Smooth muscle cell (in vitro differentiated cells): Measurements from ENCODE around the gene SPATA13. TPM values are rescaled to one million over a fixed set of nuclear protein-coding genes. Genes with fewer than 3 reads are reported as not detected.
"Not testable (repeated sequence)": the region's sequence is repeated elsewhere in the genome, so short reads cannot be mapped to it uniquely, and the experiment has no call there.

Source experiments
- DNase-seq: peaks from one replicate; lab custom pipeline; 2025; ENCODE audit not compliant: unreplicated experiment; lab: John Stamatoyannopoulos, UW
- H2AFZ ChIP-seq: fragments of 200-600 bp; sonication (generic); 2 replicates; pipeline ENCODE4 v1.6.0; 2016; ENCODE audit warnings: antibody characterized with exemption, low read depth, mild to moderate bottlenecking
- H3F3A ChIP-seq: fragments of 200-600 bp; sonication (generic); 2 replicates; pipeline ENCODE4 v1.6.0; 2017; ENCODE audit warnings: antibody characterized with exemption, low read depth
- H3K27ac ChIP-seq: fragments of 200-600 bp; sonication (generic); 2 replicates; pipeline ENCODE4 v1.5.1; 2016; ENCODE audit warnings: low read depth, mild to moderate bottlenecking
- H3K27me3 ChIP-seq: fragments of 200-600 bp; sonication (generic); 2 replicates; pipeline ENCODE4 v1.6.1; 2016; ENCODE audit warnings: low read depth, mild to moderate bottlenecking
- H3K36me3 ChIP-seq: fragments of 200-600 bp; sonication (generic); 2 replicates; pipeline ENCODE4 v1.5.1; 2016; ENCODE audit warnings: low read depth
- H3K4me1 ChIP-seq: fragments of 200-600 bp; sonication (generic); 2 replicates; pipeline ENCODE4 v1.5.1; 2016; ENCODE audit warnings: low read depth
- H3K4me2 ChIP-seq: fragments of 200-600 bp; sonication (generic); 2 replicates; pipeline ENCODE4 v1.6.0; 2016; ENCODE audit warnings: mild to moderate bottlenecking
- H3K4me3 ChIP-seq: fragments of 200-600 bp; sonication (generic); 2 replicates; pipeline ENCODE4 v1.5.1; 2016; ENCODE audit warnings: mild to moderate bottlenecking
- H3K79me2 ChIP-seq: fragments of 200-600 bp; sonication (generic); 2 replicates; pipeline ENCODE4 v1.6.0; 2016; ENCODE audit warnings: low read depth, mild to moderate bottlenecking
- H3K9ac ChIP-seq: fragments of 200-600 bp; sonication (generic); 2 replicates; pipeline ENCODE4 v1.6.0; 2016; ENCODE audit warnings: low read depth
- H3K9me3 ChIP-seq: fragments of 200-600 bp; sonication (generic); replicated peaks from 2 replicates; pipeline ENCODE4 v1.5.1; 2016; ENCODE audit warnings: low read depth
- H4K20me1 ChIP-seq: fragments of 200-600 bp; sonication (generic); 2 replicates; pipeline ENCODE4 v1.6.0; 2016; ENCODE audit warnings: low read depth
- CTCF ChIP-seq: fragments of 200-600 bp; sonication (generic); IDR thresholded peaks from 2 replicates; pipeline ENCODE4 v1.5.1; 2017; ENCODE audit warnings: borderline replicate concordance, mild to moderate bottlenecking, antibody characterized with exemption; ENCODE audit not compliant: insufficient read depth, poor library complexity, severe bottlenecking
- WGBS: methylation state at CpG from one replicate; pipeline ENCODE4 v1.1.7; 2016; ENCODE audit warnings: low lambda C conversion rate; 5-methylcytosine and 5-hydroxymethylcytosine counted together
- polyA plus RNA-seq: library from polyadenylated mRNA; unstranded; fragments of >200 nt; fragmentation: Nextera tagmentation; extraction: Ambion mirVana; gene quantifications from 2 replicates; pipeline ENCODE4 v1.2.1, GENCODE V29; 2016
- total RNA-seq: library from RNA; depleted of rRNA; stranded (reverse); fragments of >200 nt; gene quantifications from 2 replicates; pipeline ENCODE4 v1.2.3, GENCODE V29; 2014

The SPATA13 gene
- total and polyA plus RNA-seq, 2 experiments from 2014 or later, result 7.1 to 16.6 TPM

- no peaks in the 10 kb centered on the region for H4K20me1 ChIP-seq
- no peak overlapping the region for H3K4me2 ChIP-seq
- 94% methylated on average over 4 of the region's 4 CpGs for WGBS
- H3K27ac ChIP-seq, result no peak overlapping the region
- H3F3A ChIP-seq, result no peaks in the 10 kb centered on the region
- H3K9ac ChIP-seq, result no peak overlapping the region
- H3K4me3 ChIP-seq, result no peak overlapping the region
- TF ChIP-seq CTCF, result no peak
- no peaks in the 10 kb centered on the region for H3K27me3 ChIP-seq
- H2AFZ ChIP-seq, result no peak overlapping the region
- H3K4me1 ChIP-seq, result peaks cover 6% of the 10 kb centered on the region
- H3K36me3 ChIP-seq, result no peaks in the 10 kb centered on the region
- H3K9me3 ChIP-seq, result no peaks in the 10 kb centered on the region
- H3K79me2 ChIP-seq, result no peaks in the 10 kb centered on the region
- no peak for DNase-seq
These were observed 55.7 kb downstream of the SPATA13 start for GRCh38 chr13:24216176-24216575.

- not testable (repeated sequence) for H3K27ac ChIP-seq
- 95% methylated on average over 2 of the region's 2 CpGs for WGBS
These were observed 56.3 kb downstream of the SPATA13 start for GRCh38 chr13:24216779-24217178.

GRCh38 chr13:24217601-24218281 lies 57.2 kb downstream of the SPATA13 start:
- no peaks in the 10 kb centered on the region for H3K27me3 ChIP-seq
- no peaks in the 10 kb centered on the region for H3K36me3 ChIP-seq
- H2AFZ ChIP-seq, result no peak overlapping the region
- TF ChIP-seq CTCF, result no peak
- no peak for DNase-seq
- no peaks in the 10 kb centered on the region for H3K79me2 ChIP-seq
- H4K20me1 ChIP-seq, result no peaks in the 10 kb centered on the region
- H3F3A ChIP-seq, result no peaks in the 10 kb centered on the region
- peaks cover 6% of the 10 kb centered on the region for H3K4me1 ChIP-seq
- H3K9me3 ChIP-seq, result no peaks in the 10 kb centered on the region
- H3K4me2 ChIP-seq, result no peak overlapping the region
- H3K4me3 ChIP-seq, result no peak overlapping the region
- H3K9ac ChIP-seq, result no peak overlapping the region
- no peak overlapping the region for H3K27ac ChIP-seq
- WGBS, result 41% methylated on average over 6 of the region's 6 CpGs

More at GRCh38 chr13:24216779-24217178, 56.3 kb downstream of the SPATA13 start:
- H3K9me3 ChIP-seq, H4K20me1 ChIP-seq, H3F3A ChIP-seq, H3K4me1 ChIP-seq, H3K27me3 ChIP-seq, H3K4me3 ChIP-seq, H3K9ac ChIP-seq, H2AFZ ChIP-seq, H3K4me2 ChIP-seq, DNase-seq, H3K79me2 ChIP-seq, H3K36me3 ChIP-seq: not testable (repeated sequence)

GRCh38 chr13:24218338-24218737 lies 57.8 kb downstream of the SPATA13 start:
- Histone ChIP-seq H3K27ac (no peak overlapping the region), H3F3A (no peaks in the 10 kb centered on the region), H3K79me2 (no peaks in the 10 kb centered on the region), H2AFZ (no peak overlapping the region), H3K9me3 (no peaks in the 10 kb centered on the region), H3K4me3 (no peak overlapping the region), H3K36me3 (no peaks in the 10 kb centered on the region), H3K4me2 (no peak overlapping the region), H3K9ac (no peak overlapping the region), H3K27me3 (no peaks in the 10 kb centered on the region), H4K20me1 (no peaks in the 10 kb centered on the region), H3K4me1 (peaks cover 6% of the 10 kb centered on the region)
- no peak for TF ChIP-seq CTCF
- WGBS, result 90% methylated on average over 3 of the region's 3 CpGs
- DNase-seq, result no peak
